ENCODE results near the gene VAMP1. TPM values are rescaled to one million over a fixed set of nuclear protein-coding genes. Genes with fewer than 3 reads are reported as not detected.

The VAMP1 gene
- total and polyA plus RNA-seq, 2 of the 13 experiments (the other 11 are each of a cell fraction or from before 2014, with no cell fraction given), result 2.5 to 7.4 TPM

GRCh38 chr12:6425590-6426531 lies 44.6 kb downstream of the VAMP1 start (continued):
- TF ChIP-seq ARID4A (CRISPR knock-in tag; IDR thresholded peaks at IDR 0.05; ENCODE audit: borderline replicate concordance) (no peak), TFAP4 (IDR thresholded peaks at IDR 0.05; ENCODE audit: borderline replicate concordance, low read depth) (peak; percentile 91), BCL6 (CRISPR knock-in tag; IDR thresholded peaks at IDR 0.05) (no peak), E2F1 (CRISPR knock-in tag; IDR thresholded peaks at IDR 0.05) (no peak), HOMEZ (CRISPR knock-in tag; IDR thresholded peaks at IDR 0.05; ENCODE audit: low read depth) (no peak), FOXJ3 (CRISPR knock-in tag; IDR thresholded peaks at IDR 0.05; ENCODE audit: borderline replicate concordance) (no peak), ZZZ3 (CRISPR knock-in tag; IDR thresholded peaks at IDR 0.05; ENCODE audit: borderline replicate concordance) (no peak), HNF4G (IDR thresholded peaks at IDR 0.05; ENCODE audit: borderline replicate concordance, low read depth, low read length) (no peak), HNF4G (CRISPR knock-in tag; IDR thresholded peaks at IDR 0.05; ENCODE audit: borderline replicate concordance, low read depth) (no peak), HMG20A (CRISPR knock-in tag; IDR thresholded peaks at IDR 0.05; ENCODE audit: borderline replicate concordance) (no peak), ZNF121 (CRISPR knock-in tag; IDR thresholded peaks at IDR 0.05) (peak; percentile 63), ZNF761 (CRISPR knock-in tag; conservative IDR thresholded peaks at IDR 0.05) (no peak), SALL1 (CRISPR knock-in tag; IDR thresholded peaks at IDR 0.05) (peak; percentile 40), KDM3A (CRISPR knock-in tag; IDR thresholded peaks at IDR 0.05; ENCODE audit: low read depth) (no peak), NCOA2 (CRISPR knock-in tag; IDR thresholded peaks at IDR 0.05) (no peak), SOX5 (CRISPR knock-in tag; IDR thresholded peaks at IDR 0.05; ENCODE audit: borderline replicate concordance) (no peak), SIN3A (IDR thresholded peaks at IDR 0.05; ENCODE audit: borderline replicate concordance, low read depth, low read length) (no peak), CEBPB (IDR thresholded peaks at IDR 0.05; ENCODE audit: borderline replicate concordance, low read depth, low read length) (no peak), DBP (CRISPR knock-in tag; IDR thresholded peaks at IDR 0.05; ENCODE audit: not compliant biosample characterization) (no peak), HNRNPK (IDR thresholded peaks at IDR 0.05; ENCODE audit: low read depth, low read length, poor library complexity, severe bottlenecking) (no peak), POLR2G (IDR thresholded peaks at IDR 0.05; ENCODE audit: low read depth, low read length) (no peak)
